ENCODE results near the gene AK6. TPM values are rescaled to one million over a fixed set of nuclear protein-coding genes. Genes with fewer than 3 reads are reported as not detected.
A peak's percentile ranks its signal among the peaks of the same experiment; 100 is the strongest.
"Not testable (repeated sequence)": the region's sequence is repeated elsewhere in the genome, so short reads cannot be mapped to it uniquely, and the experiment has no call there.

The AK6 gene
- total RNA-seq, 1 donor from 2014 or later: 32.5 TPM

- H3K36me3 Mint-ChIP-seq (ENCODE audit: low read depth): no peaks in the 10 kb centered on the region
- DNase-seq (ENCODE audit: low spot score): no peak
- H3K4me3 Mint-ChIP-seq (ENCODE audit: unreplicated experiment): no peak overlapping the region
- H3K9me3 Mint-ChIP-seq (ENCODE audit: low read depth): no peaks in the 10 kb centered on the region
- H3K4me1 Mint-ChIP-seq (ENCODE audit: low read depth): no peaks in the 10 kb centered on the region
- TF ChIP-seq, protein P1, sequence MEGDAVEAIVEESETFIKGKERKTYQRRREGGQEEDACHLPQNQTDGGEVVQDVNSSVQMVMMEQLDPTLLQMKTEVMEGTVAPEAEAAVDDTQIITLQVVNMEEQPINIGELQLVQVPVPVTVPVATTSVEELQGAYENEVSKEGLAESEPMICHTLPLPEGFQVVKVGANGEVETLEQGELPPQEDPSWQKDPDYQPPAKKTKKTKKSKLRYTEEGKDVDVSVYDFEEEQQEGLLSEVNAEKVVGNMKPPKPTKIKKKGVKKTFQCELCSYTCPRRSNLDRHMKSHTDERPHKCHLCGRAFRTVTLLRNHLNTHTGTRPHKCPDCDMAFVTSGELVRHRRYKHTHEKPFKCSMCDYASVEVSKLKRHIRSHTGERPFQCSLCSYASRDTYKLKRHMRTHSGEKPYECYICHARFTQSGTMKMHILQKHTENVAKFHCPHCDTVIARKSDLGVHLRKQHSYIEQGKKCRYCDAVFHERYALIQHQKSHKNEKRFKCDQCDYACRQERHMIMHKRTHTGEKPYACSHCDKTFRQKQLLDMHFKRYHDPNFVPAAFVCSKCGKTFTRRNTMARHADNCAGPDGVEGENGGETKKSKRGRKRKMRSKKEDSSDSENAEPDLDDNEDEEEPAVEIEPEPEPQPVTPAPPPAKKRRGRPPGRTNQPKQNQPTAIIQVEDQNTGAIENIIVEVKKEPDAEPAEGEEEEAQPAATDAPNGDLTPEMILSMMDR (IDR thresholded peaks at IDR 0.05): no peak
- no peaks in the 10 kb centered on the region for H3K27me3 Mint-ChIP-seq (ENCODE audit: low read depth)
- H3K27ac Mint-ChIP-seq (ENCODE audit: unreplicated experiment): no peak overlapping the region
Observed at GRCh38 chr5:69341520-69342161, 27.7 kb downstream of the AK6 start.

DNA sequence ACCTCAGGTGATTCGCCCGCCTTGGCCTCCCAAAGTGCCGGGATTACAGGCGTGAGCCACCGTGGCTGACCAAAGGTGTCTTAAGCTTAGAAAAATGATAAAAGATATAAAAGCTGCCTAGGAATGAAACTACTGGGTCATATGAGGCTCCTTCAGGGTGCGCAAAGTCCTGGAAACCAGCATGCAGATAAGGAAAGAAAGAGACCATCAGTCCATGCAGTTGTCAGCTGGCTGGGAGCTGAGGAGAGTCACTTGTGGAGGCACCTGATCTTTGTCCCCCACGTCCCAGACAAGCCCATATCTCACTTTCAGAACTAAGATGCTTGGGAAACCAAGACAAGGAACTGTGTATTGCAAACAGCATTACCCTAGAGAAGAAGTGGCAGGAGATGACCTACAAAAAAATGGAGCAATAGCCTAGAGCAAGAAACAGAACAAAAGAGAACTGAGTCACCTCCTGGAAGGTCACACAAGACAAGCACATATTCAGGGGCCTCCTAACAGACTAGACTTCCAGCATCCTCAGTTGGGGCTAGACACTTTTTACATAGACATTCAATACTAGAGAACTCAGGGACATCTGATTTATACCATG, 33.9 kb downstream of the AK6 start:
- DNase-seq (ENCODE audit: low spot score): no peak
- no peaks in the 10 kb centered on the region for H3K9me3 Mint-ChIP-seq (ENCODE audit: low read depth)
- no peak overlapping the region for H3K27ac Mint-ChIP-seq (ENCODE audit: unreplicated experiment)
- H3K36me3 Mint-ChIP-seq (ENCODE audit: low read depth): no peaks in the 10 kb centered on the region
- TF ChIP-seq, protein P1 (IDR thresholded peaks at IDR 0.05): no peak
- H3K4me3 Mint-ChIP-seq (ENCODE audit: unreplicated experiment): no peak overlapping the region
- H3K4me1 Mint-ChIP-seq (ENCODE audit: low read depth): peaks cover 7% of the 10 kb centered on the region
- no peaks in the 10 kb centered on the region for H3K27me3 Mint-ChIP-seq (ENCODE audit: low read depth)

DNA sequence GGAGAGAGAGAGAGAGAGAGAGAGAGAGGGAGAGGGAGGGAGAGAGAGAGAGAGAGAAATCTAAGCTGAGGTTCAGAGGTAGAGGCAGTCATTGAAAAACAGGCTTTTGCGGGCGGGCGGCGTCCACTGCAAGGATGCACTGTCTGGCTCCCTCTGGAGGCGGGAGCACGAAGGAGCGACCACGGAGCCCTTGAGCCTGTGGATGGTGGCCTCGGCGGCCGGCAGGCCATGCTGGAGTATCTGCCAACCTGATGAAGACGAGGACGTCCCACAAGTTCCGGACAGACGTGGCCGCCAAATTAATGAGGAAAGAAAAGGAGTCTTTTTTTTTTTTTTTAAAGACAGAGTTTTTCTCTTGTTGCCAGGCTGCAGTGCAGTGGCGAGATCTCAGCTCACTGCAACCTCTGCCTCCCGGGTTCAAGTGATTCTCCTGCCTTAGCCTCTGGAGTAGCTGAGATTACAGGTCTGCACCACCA, 34.5 kb downstream of the AK6 start:
- Mint-ChIP-seq H3K36me3 (ENCODE audit: low read depth) (no peaks in the 10 kb centered on the region), H3K4me3 (ENCODE audit: unreplicated experiment) (peak overlapping the region; percentile 12), H3K27me3 (ENCODE audit: low read depth) (no peaks in the 10 kb centered on the region), H3K9me3 (ENCODE audit: low read depth) (no peaks in the 10 kb centered on the region), H3K4me1 (ENCODE audit: low read depth) (peaks cover 7% of the 10 kb centered on the region), H3K27ac (ENCODE audit: unreplicated experiment) (no peak overlapping the region)
- DNase-seq (ENCODE audit: low spot score): peak; percentile 94
- TF ChIP-seq, protein P1 (IDR thresholded peaks at IDR 0.05): peak; percentile 86

- not testable (repeated sequence) for H3K27ac Mint-ChIP-seq (ENCODE audit: unreplicated experiment); H3K27me3 Mint-ChIP-seq (ENCODE audit: low read depth); H3K9me3 Mint-ChIP-seq (ENCODE audit: low read depth); H3K36me3 Mint-ChIP-seq (ENCODE audit: low read depth); H3K4me1 Mint-ChIP-seq (ENCODE audit: low read depth); H3K4me3 Mint-ChIP-seq (ENCODE audit: unreplicated experiment)
- peak; percentile 59 for DNase-seq (ENCODE audit: low spot score)
Observed at GRCh38 chr5:69333668-69334315, 35.5 kb downstream of the AK6 start.

DNA sequence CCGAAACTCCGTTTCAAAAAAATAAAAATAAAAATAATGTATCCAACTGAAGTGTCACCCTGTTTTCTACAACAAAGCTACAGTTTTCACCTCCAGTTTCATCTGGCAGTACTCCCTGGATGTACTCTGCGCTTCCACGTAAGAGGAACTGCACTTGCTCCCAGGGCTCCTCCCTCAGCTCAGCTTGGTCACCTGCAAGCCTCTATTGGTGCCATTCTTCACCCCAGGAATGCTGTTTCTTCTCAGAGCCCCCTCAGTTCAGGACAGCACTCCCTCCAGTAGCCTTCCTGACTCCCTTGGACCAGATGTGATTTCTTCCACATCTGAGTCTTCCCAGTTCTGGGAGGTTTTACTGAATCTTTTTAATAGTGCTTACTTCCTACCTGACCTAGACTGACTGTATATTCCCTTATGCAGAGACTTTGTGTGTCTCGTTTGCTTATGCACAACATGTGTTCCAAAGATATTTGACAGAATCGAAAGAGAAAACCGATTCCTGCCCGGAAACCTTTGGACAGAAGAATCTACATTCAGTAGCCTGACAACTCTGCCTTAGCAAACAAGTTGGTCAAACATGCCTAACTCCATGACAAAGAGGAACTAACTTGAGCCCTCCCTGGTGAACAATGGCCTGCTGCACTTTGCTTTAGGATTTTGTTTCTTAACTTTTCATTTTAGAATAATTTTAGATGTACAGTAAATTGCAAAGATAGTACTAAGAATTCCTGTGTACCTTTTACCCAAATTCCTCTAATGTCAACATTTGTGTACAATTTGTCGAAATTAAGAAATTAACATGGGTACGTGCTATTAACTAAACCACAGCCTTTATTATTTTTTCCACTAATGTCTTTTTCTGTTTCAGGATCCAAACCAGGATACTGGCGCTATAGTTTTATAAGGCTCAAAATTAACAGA, 37.5 kb downstream of the AK6 start:
- TF ChIP-seq, protein P1 (IDR thresholded peaks at IDR 0.05): no peak
- H3K9me3 Mint-ChIP-seq (ENCODE audit: low read depth): no peaks in the 10 kb centered on the region
- H3K27ac Mint-ChIP-seq (ENCODE audit: unreplicated experiment): no peak overlapping the region
- peak; percentile 14 for DNase-seq (ENCODE audit: low spot score)
- H3K27me3 Mint-ChIP-seq (ENCODE audit: low read depth): no peaks in the 10 kb centered on the region
- H3K4me3 Mint-ChIP-seq (ENCODE audit: unreplicated experiment): peak overlapping the region; percentile 72
- H3K36me3 Mint-ChIP-seq (ENCODE audit: low read depth): no peaks in the 10 kb centered on the region
- H3K4me1 Mint-ChIP-seq (ENCODE audit: low read depth): peaks cover 7% of the 10 kb centered on the region
